ENCODE measurements around the gene LRRC39.

GRCh38 chr1:100183370-100183769, 5.3 kb upstream of the LRRC39 start:
- TF ChIP-seq, protein P1, sequence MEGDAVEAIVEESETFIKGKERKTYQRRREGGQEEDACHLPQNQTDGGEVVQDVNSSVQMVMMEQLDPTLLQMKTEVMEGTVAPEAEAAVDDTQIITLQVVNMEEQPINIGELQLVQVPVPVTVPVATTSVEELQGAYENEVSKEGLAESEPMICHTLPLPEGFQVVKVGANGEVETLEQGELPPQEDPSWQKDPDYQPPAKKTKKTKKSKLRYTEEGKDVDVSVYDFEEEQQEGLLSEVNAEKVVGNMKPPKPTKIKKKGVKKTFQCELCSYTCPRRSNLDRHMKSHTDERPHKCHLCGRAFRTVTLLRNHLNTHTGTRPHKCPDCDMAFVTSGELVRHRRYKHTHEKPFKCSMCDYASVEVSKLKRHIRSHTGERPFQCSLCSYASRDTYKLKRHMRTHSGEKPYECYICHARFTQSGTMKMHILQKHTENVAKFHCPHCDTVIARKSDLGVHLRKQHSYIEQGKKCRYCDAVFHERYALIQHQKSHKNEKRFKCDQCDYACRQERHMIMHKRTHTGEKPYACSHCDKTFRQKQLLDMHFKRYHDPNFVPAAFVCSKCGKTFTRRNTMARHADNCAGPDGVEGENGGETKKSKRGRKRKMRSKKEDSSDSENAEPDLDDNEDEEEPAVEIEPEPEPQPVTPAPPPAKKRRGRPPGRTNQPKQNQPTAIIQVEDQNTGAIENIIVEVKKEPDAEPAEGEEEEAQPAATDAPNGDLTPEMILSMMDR (IDR thresholded peaks at IDR 0.05): no peak
- TF ChIP-seq POLR2A (IDR thresholded peaks at IDR 0.05): no peak

Measured in esophagus squamous epithelium (tissue), 4 donors.